Cardiac ventricle fibroblast (primary cell): ENCODE measurements around the gene CBLC. TPM values are rescaled to one million over a fixed set of nuclear protein-coding genes. Genes with fewer than 3 reads are reported as not detected.

Source experiments
- total RNA-seq: library from RNA; depleted of rRNA; stranded (reverse); fragments of >200 nt; gene quantifications from 2 replicates; pipeline ENCODE4 v1.2.3, GENCODE V29; 2015

Gene CBLC, protein sequence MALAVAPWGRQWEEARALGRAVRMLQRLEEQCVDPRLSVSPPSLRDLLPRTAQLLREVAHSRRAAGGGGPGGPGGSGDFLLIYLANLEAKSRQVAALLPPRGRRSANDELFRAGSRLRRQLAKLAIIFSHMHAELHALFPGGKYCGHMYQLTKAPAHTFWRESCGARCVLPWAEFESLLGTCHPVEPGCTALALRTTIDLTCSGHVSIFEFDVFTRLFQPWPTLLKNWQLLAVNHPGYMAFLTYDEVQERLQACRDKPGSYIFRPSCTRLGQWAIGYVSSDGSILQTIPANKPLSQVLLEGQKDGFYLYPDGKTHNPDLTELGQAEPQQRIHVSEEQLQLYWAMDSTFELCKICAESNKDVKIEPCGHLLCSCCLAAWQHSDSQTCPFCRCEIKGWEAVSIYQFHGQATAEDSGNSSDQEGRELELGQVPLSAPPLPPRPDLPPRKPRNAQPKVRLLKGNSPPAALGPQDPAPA
- not detected in 2 replicates for total RNA-seq

DNA sequence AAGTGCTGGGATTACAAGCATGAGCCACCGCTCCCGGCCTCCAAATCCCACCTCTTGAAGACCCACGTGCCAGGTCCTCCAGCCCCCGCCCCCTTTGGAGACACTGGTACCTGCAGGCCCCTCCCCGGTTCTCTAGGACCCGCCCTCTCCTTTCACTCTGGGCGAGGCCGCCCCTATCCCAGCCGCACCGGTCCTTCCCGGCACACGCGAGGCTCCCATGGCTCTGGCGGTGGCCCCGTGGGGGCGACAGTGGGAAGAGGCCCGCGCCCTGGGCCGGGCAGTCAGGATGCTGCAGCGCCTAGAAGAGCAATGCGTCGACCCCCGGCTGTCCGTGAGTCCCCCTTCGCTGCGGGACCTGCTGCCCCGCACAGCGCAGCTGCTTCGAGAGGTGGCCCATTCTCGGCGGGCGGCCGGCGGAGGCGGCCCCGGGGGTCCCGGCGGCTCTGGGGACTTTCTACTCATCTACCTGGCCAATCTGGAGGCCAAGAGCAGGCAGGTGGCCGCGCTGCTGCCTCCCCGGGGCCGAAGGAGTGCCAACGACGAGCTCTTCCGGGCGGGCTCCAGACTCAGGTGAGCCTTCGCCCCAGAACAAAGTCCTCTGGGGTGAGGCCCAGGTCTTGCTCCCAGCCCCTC is at the start of gene CBLC:
CBLC (plus strand) TSS at position 176 of the 633 bp plus-strand sequence; CDS start at position 218, 42 bp downstream.

DNA sequence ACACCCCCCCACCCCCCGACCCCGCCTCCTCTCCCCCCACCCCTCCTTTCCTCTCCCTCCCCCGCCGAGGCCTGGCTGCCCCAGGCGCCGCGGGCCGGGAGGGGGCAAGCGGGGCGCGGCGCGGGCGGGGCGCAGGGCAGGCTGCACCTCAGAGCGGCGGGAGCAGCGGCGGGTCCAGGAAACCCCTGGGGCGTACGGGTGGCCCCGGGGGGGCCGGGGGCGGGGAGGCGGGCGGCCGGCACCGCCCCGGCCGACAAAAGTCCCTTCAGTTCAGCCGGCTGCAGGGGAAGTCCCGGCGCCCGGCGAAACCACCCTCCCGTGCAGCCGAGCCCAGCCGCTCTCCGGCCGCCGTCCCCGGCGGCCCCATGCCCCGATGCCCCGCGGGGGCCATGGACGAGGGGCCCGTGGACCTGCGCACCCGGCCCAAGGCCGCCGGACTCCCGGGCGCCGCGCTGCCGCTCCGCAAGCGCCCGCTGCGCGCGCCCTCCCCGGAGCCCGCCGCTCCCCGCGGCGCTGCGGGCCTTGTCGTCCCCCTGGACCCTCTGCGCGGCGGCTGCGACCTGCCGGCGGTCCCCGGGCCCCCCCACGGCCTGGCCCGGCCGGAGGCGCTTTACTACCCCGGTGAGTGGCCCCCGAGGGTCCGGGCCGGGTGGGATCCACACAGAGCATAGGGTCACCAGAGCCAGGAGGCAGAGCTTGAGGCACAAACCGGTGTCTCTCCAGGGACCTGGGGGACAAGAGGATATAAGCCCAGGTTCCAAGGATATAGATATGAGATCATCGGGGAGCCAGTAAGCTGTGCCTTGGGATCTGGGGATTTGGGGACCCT is 29.1 kb upstream of the CBLC start, which contains the start of gene BCL3:
BCL3 (plus strand) TSS at position 283 of the 829 bp plus-strand sequence; CDS start at position 366, 83 bp downstream.

DNA sequence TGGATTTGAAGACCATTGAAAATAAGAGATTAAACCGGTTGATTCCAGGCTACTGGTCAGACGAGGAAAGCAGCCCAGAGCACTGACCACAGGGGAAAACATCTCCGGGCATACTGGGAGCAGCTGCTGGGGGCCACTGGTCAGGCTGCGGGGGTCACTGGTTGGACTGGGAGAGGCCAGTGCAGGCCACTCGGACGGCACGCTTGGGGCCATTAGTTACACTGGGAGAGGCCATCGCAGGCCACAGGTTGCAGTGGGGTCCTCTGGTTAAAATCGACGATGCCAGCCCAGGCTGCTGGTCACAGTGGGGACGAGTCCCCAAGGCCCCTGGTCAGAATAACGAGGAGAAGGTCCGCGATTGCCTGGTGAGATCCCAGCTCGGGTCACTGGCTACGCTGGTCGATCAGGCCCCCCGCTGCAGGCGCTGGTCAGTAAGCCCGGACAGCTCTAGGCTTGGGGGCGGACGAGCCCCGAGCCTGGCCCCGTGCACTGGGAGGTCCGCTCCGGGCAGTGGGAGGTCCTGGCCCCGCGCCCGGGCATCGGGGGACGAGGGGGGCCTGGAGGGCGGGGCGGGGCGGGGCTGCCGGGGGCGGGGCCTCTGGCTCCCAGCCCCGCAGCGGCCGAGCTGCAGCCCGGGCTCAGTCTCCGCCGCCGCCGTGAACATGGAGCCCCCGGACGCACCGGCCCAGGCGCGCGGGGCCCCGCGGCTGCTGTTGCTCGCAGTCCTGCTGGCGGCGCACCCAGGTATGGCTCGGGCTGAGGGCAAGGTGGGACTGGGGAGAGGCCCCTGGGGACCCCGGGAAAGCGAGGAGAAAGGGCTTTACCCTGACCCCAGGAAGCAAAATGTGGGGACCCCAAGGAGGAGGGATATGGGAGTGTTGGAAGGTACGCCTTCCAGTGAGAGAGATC is 31.0 kb downstream of the CBLC start, which contains the start of gene BCAM:
BCAM (plus strand) TSS at position 641 of the 909 bp plus-strand sequence; CDS start at position 663, 22 bp downstream.

DNA sequence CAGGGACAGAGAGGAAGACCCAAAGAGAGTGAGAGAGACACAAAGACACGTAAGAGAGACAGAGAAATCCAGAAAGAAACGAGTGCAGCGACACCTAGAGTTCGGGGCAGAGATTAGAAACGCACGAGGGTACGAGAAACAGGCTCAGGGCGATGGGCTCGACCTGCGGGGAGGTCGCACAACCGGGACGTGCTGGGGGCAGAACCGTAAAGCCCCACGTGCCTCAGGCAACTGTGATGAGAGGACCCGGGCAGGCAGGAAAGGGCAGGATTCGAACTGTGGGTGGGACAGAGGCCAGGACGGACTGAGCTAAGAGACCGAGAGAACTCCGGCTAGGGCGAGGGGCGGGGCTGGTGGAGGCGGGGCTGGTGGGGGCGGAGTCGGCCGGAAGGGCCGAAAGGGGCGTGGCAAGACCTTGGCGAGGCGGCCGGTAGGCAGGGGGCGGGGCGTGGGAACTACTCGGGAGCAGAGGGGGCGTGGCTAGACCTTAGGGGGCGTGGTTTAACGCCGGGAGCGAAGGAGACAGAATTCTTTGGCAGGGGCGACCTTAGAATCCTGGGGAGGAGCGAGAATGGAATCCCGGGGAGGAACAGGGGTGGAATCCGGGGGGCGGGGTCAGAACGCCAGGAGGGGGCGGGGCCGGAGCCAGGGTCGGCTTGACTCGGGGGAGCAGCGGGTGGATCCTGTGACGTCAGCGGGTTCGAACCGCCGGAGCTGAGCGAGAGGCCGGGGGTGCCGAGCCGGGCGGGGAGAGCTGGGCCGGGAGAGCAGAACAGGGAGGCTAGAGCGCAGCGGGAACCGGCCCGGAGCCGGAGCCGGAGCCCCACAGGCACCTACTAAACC is 68.1 kb downstream of the CBLC start, which contains the start of gene NECTIN2:
NECTIN2 (plus strand) TSS at position 686 of the 843 bp plus-strand sequence. CDS start 229 bp downstream, outside the sequence.

Other genes with a start within 250 kb of the CBLC start
- not detected in 2 replicates for gene CEACAM20, start 248.2 kb upstream of the CBLC start, total RNA-seq
- not detected in 2 replicates for gene IGSF23, start 164.3 kb upstream of the CBLC start, total RNA-seq
- gene PVR, start 134.0 kb upstream of the CBLC start, total RNA-seq, result 13.4 and 15.8 TPM in 2 replicates
- 1.2 and 1.4 TPM in 2 replicates for gene CEACAM19, start 106.4 kb upstream of the CBLC start, total RNA-seq
- not detected in 2 replicates for gene CEACAM16, start 78.7 kb upstream of the CBLC start, total RNA-seq
- gene BCL3, start 29.2 kb upstream of the CBLC start, total RNA-seq, result 30.3 and 34.7 TPM in 2 replicates
- gene BCAM, start 31.2 kb downstream of the CBLC start, total RNA-seq, result 14.3 and 15.0 TPM in 2 replicates
- gene NECTIN2, start 68.4 kb downstream of the CBLC start, total RNA-seq, result 63.9 and 70.1 TPM in 2 replicates
- 43.9 and 47.5 TPM in 2 replicates for gene TOMM40, start 113.4 kb downstream of the CBLC start, total RNA-seq
- gene APOE, start 127.9 kb downstream of the CBLC start, total RNA-seq, result 11,373 and 11,693 TPM in 2 replicates
- 182 and 266 TPM in 2 replicates for gene APOC1, start 136.7 kb downstream of the CBLC start, total RNA-seq
- not detected in 2 replicates for gene APOC4, start 164.3 kb downstream of the CBLC start, total RNA-seq
- not detected in 2 replicates for gene APOC2, start 168.2 kb downstream of the CBLC start, total RNA-seq
- gene CLPTM1, start 177.5 kb downstream of the CBLC start, total RNA-seq, result 69.0 and 85.2 TPM in 2 replicates
- 6.8 and 12.4 TPM in 2 replicates for gene RELB, start 223.6 kb downstream of the CBLC start, total RNA-seq